Ovary (tissue), 3 donors: ENCODE data around the gene CAMKMT.

Experiments
- CTCF ChIP-seq, 3 donors: fragments of 450-650 bp in 2 of 3; fragments of 200-600 bp in 1 of 3; IDR thresholded peaks; one replicate each; pipeline versions ENCODE4 v1.5.1 to v1.8.0; 2016 to 2022; ENCODE audit warnings: antibody characterized with exemption in 3 of 3, mild to moderate bottlenecking in 1 of 3
- POLR2A ChIP-seq: fragments of 450-650 bp; IDR thresholded peaks from one replicate; pipeline ENCODE4 v1.6.1; 2017; ENCODE audit warnings: antibody characterized with exemption, mild to moderate bottlenecking, moderate library complexity
- donor health status: DM: no; HTN: no; CAD: no.

- no peak for TF ChIP-seq CTCF (IDR thresholded peaks at IDR 0.05)
- no peak for TF ChIP-seq POLR2A
Observed at GRCh38 chr2:44352510-44352909, 9.2 kb upstream of the CAMKMT start.
